Activated CD8-positive, alpha-beta memory T cell treated with anti-CD3 and anti-CD28 coated beads, Interleukin-2, amount 50 U/mL, for 24 hours (primary cell): ENCODE measurements around the gene INTS6.
"Not testable (repeated sequence)": the region's sequence is repeated elsewhere in the genome, so short reads cannot be mapped to it uniquely, and the experiment has no call there.

Source experiments
- DNase-seq: peaks from one replicate; pipeline ENCODE4 v3.0.0-alpha.2; 2020; ENCODE audit errors: extremely low read depth

The INTS6 gene

GRCh38 chr13:51415339-51415738, 37.5 kb downstream of the INTS6 start:
- not testable (repeated sequence) for DNase-seq

GRCh38 chr13:51412431-51412830, 40.4 kb downstream of the INTS6 start:
- DNase-seq: no peak

- no peak for DNase-seq
Measured at GRCh38 chr13:51405176-51405575, 47.7 kb downstream of the INTS6 start.

GRCh38 chr13:51397262-51397941, 55.4 kb downstream of the INTS6 start:
- DNase-seq: no peak

GRCh38 chr13:51396352-51396751, 56.5 kb downstream of the INTS6 start:
- no peak for DNase-seq

- DNase-seq: no peak
Measured at GRCh38 chr13:51394724-51395123, 58.1 kb downstream of the INTS6 start.

GRCh38 chr13:51385114-51385513, 67.7 kb downstream of the INTS6 start:
- no peak for DNase-seq

- DNase-seq: no peak
Measured at GRCh38 chr13:51380269-51380668, 72.6 kb downstream of the INTS6 start.

GRCh38 chr13:51373451-51373850, 79.4 kb downstream of the INTS6 start:
- DNase-seq: no peak

GRCh38 chr13:51371768-51372399, 81.0 kb downstream of the INTS6 start:
- no peak for DNase-seq

- no peak for DNase-seq
Measured at GRCh38 chr13:51370811-51371210, 82.0 kb downstream of the INTS6 start.

GRCh38 chr13:51370116-51370515, 82.7 kb downstream of the INTS6 start:
- DNase-seq: no peak

GRCh38 chr13:51364404-51365008, 88.3 kb downstream of the INTS6 start:
- no peak for DNase-seq

GRCh38 chr13:51363625-51364024, 89.2 kb downstream of the INTS6 start:
- no peak for DNase-seq

- no peak for DNase-seq
Measured at GRCh38 chr13:51361106-51361505, 91.7 kb downstream of the INTS6 start.

- no peak for DNase-seq
Measured at GRCh38 chr13:51360489-51360888, 92.3 kb downstream of the INTS6 start.

GRCh38 chr13:51359352-51359751, 93.5 kb downstream of the INTS6 start:
- no peak for DNase-seq

GRCh38 chr13:51357928-51358595, 94.8 kb downstream of the INTS6 start:
- DNase-seq: no peak

- DNase-seq: no peak
Measured at GRCh38 chr13:51355217-51355616, 97.6 kb downstream of the INTS6 start.

- no peak for DNase-seq
Measured at GRCh38 chr13:51349016-51349415, 103.8 kb downstream of the INTS6 start.

GRCh38 chr13:51348069-51348967, 104.5 kb downstream of the INTS6 start:
- DNase-seq: no peak

- no peak for DNase-seq
Measured at GRCh38 chr13:51347099-51347498, 105.7 kb downstream of the INTS6 start.
